Keratinocyte (primary cell): Measurements from ENCODE around the gene NKX6-1. TPM values are rescaled to one million over a fixed set of nuclear protein-coding genes. Genes with fewer than 3 reads are reported as not detected.

ENCODE experiments used
- DNase-seq: peaks from one replicate; pipeline ENCODE4 v3.0.0-alpha.2; 2011; ENCODE audit warnings: low read depth, missing footprints, low spot score
- FAIRE-seq: peaks from 2 replicates; lab custom pipeline; 2011; peaks lifted over from hg19 to GRCh38; lab: Jason Lieb, UNC
- H2AFZ ChIP-seq: 2 replicates; pipeline ENCODE4 v1.6.0; 2012; ENCODE audit warnings: low read length, control low read depth, inconsistent platforms; ENCODE audit not compliant: control insufficient read depth
- H3K27ac ChIP-seq: 2 replicates; pipeline ENCODE4 v1.5.1; 2011; ENCODE audit warnings: low read length; ENCODE audit not compliant: control insufficient read depth, insufficient read depth
- H3K27me3 ChIP-seq: 3 replicates; pipeline ENCODE4 v1.6.0; 2011; ENCODE audit warnings: low read length; ENCODE audit not compliant: control insufficient read depth, insufficient read depth; ENCODE audit errors: extremely low read depth
- H3K36me3 ChIP-seq, 2 experiments: 2 replicates in 1 of 2; 3 replicates in 1 of 2; pipeline ENCODE4 v1.5.1; 2011; ENCODE audit warnings: low read length in 2 of 2, mild to moderate bottlenecking in 1 of 2; ENCODE audit not compliant: control insufficient read depth in 2 of 2, insufficient read depth in 2 of 2; ENCODE audit errors: extremely low read depth in 1 of 2
- H3K4me1 ChIP-seq: 3 replicates; pipeline ENCODE4 v1.5.1; 2011; ENCODE audit warnings: low read length; ENCODE audit not compliant: control insufficient read depth, insufficient read depth; ENCODE audit errors: extremely low read depth
- H3K4me2 ChIP-seq: 3 replicates; pipeline ENCODE4 v1.6.0; 2011; ENCODE audit warnings: low read depth, low read length; ENCODE audit not compliant: control insufficient read depth, insufficient read depth; ENCODE audit errors: extremely low read depth
- H3K4me3 ChIP-seq, 3 experiments: fragments of 200-600 bp in 1 of 3; sonication (generic) in 1 of 3; 2 replicates in 2 of 3; 3 replicates in 1 of 3; pipeline ENCODE4 v1.5.1; 2011 to 2016; ENCODE audit warnings: low read length in 3 of 3, mild to moderate bottlenecking in 3 of 3, control low read depth in 2 of 3, inconsistent platforms in 1 of 3, low read depth in 1 of 3, mixed read lengths in 1 of 3, mixed run types in 1 of 3, moderate library complexity in 1 of 3; ENCODE audit not compliant: control insufficient read depth in 2 of 3, insufficient read depth in 2 of 3; ENCODE audit errors: extremely low read depth in 1 of 3
- H3K79me2 ChIP-seq: 2 replicates; pipeline ENCODE4 v1.6.0; 2012; ENCODE audit warnings: low read length; ENCODE audit not compliant: control insufficient read depth, insufficient read depth
- H3K9ac ChIP-seq: 3 replicates; pipeline ENCODE4 v1.6.0; 2011; ENCODE audit warnings: low read length; ENCODE audit not compliant: control insufficient read depth, insufficient read depth; ENCODE audit errors: extremely low read depth
- H3K9me1 ChIP-seq: 3 replicates; pipeline ENCODE4 v1.6.0; 2011; ENCODE audit warnings: low read length; ENCODE audit not compliant: control insufficient read depth, insufficient read depth; ENCODE audit errors: extremely low read depth
- H3K9me3 ChIP-seq: 2 replicates; pipeline ENCODE4 v1.5.1; 2012; ENCODE audit warnings: low read depth, low read length; ENCODE audit not compliant: control insufficient read depth
- H4K20me1 ChIP-seq: 3 replicates; pipeline ENCODE4 v1.6.0; 2011; ENCODE audit warnings: low read length; ENCODE audit not compliant: control insufficient read depth, insufficient read depth; ENCODE audit errors: extremely low read depth
- CTCF ChIP-seq, 3 experiments: IDR thresholded peaks in 1 of 3; conservative IDR thresholded peaks in 1 of 3; optimal IDR thresholded peaks in 1 of 3; 2 replicates in 2 of 3; 3 replicates in 1 of 3; pipeline versions ENCODE3 to v1.5.1; 2011; ENCODE audit warnings: low read length in 3 of 3, mild to moderate bottlenecking in 3 of 3, moderate library complexity in 2 of 3, control low read depth in 1 of 3, inconsistent platforms in 1 of 3; ENCODE audit not compliant: insufficient read depth in 2 of 3; ENCODE audit errors: extremely low read depth in 1 of 3
- EZH2 ChIP-seq: IDR thresholded peaks from one replicate; pipeline ENCODE4 v1.6.1; 2012; ENCODE audit warnings: inconsistent platforms, mild to moderate bottlenecking, low read length, moderate library complexity
- dilution Hi-C: fragments of 300-500 bp; cut with MboI; formaldehyde crosslinking; loops from one replicate; pipeline ENCODE4 v1.7.0; 2020; ENCODE audit warnings: low sequenced_read_pairs; ENCODE audit not compliant: extremely low pct_ligation_motif_present
- polyA plus RNA-seq, 5 experiments: library from polyadenylated mRNA; depleted of rRNA in 3 of 5; stranded (reverse) in 3 of 5; stranded (forward) in 1 of 5; unstranded in 1 of 5; fragments of >200 nt; gene quantifications; 1 replicate in 1 of 5; 2 replicates in 3 of 5; 3 replicates in 1 of 5; pipeline versions ENCODE4 v1.2.1 to v1.2.3, GENCODE V29; 2011 to 2012; ENCODE audit warnings: missing spikeins in 2 of 5, low read depth in 1 of 5, low replicate concordance in 1 of 5

NKX6-1 gene
- polyA plus RNA-seq, 1 donor (not counting 4 experiments of a cell fraction or from before 2014, with no cell fraction given), result not detected

- TF ChIP-seq CTCF (optimal IDR thresholded peaks at IDR 0.05 in 1 of 3, IDR thresholded peaks at IDR 0.05 in 1 of 3, conservative IDR thresholded peaks at IDR 0.05 in 1 of 3; ENCODE audit: extremely low read depth in 1 of 3, insufficient read depth in 2 of 3, low read length in 3 of 3) (no peak), EZH2 (no peak)
- Histone ChIP-seq H3K36me3 (no peaks in the 10 kb centered on the region), H3K4me1 (no peaks in the 10 kb centered on the region), H3K27ac (no peak overlapping the region), H3K79me2 (no peaks in the 10 kb centered on the region), H3K4me3 (no peak overlapping the region), H3K27me3 (peaks cover 6% of the 10 kb centered on the region), H3K9me3 (no peaks in the 10 kb centered on the region), H2AFZ (no peak overlapping the region), H3K9me1 (no peaks in the 10 kb centered on the region), H3K9ac (no peak overlapping the region), H4K20me1 (no peaks in the 10 kb centered on the region), H3K4me2 (no peak overlapping the region)
- no peak for DNase-seq
- FAIRE-seq, result no peak
- dilution Hi-C loops, result no loop called here
Observed at GRCh38 chr4:84512277-84512676, 13.2 kb upstream of the NKX6-1 start.

DNA sequence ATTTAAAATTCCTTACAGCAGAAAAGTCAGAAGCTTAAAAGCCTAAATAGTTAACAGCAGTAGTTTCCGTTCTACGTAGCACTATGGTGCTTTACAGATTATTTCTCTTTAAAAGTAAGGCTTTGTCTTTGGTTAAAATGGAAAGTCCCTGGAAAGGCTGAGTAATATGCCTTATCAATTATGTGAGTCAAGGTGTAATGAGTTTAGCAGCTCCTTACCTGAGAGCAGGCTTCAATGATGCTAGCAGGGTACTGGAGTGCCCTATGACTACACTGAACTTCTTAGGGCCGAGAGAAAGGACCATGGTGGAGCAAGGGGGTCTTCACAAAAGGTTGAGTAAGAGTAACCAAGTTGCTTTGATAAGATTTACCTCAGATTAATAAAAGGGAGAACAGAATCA is 12.6 kb upstream of the NKX6-1 start:
- Histone ChIP-seq H3K79me2 (no peaks in the 10 kb centered on the region), H3K9me1 (no peaks in the 10 kb centered on the region), H3K4me2 (no peak overlapping the region), H3K36me3 (no peaks in the 10 kb centered on the region), H3K27ac (no peak overlapping the region), H3K4me3 (no peak overlapping the region), H3K4me1 (no peaks in the 10 kb centered on the region), H3K9me3 (no peaks in the 10 kb centered on the region), H3K9ac (no peak overlapping the region), H3K27me3 (peaks cover 11% of the 10 kb centered on the region), H2AFZ (no peak overlapping the region), H4K20me1 (no peaks in the 10 kb centered on the region)
- TF ChIP-seq EZH2, result no peak
- TF ChIP-seq CTCF (optimal IDR thresholded peaks at IDR 0.05 in 1 of 3, IDR thresholded peaks at IDR 0.05 in 1 of 3, conservative IDR thresholded peaks at IDR 0.05 in 1 of 3; ENCODE audit: extremely low read depth in 1 of 3, insufficient read depth in 2 of 3, low read length in 3 of 3), result no peak
- DNase-seq (no peak), FAIRE-seq (no peak)
- dilution Hi-C loops, result no loop called here
